H1 (cell line): ENCODE results near the gene TEX36. TPM values are rescaled to one million over a fixed set of nuclear protein-coding genes. Genes with fewer than 3 reads are reported as not detected.

Experiments used
- CTCF ChIA-PET: fragments of 300-600 bp; sonication (Branson Sonifier 250); formaldehyde crosslinking; loops from one replicate; lab custom pipeline; 2021; ENCODE audit not compliant: partially characterized antibody; lab: Charles Lee
- POLR2A ChIA-PET: fragments of 300-600 bp; sonication (Branson Sonifier 250); formaldehyde crosslinking; loops from one replicate; lab custom pipeline; 2021; ENCODE audit warnings: inconsistent platforms; ENCODE audit not compliant: partially characterized antibody; lab: Charles Lee
- DNase-seq, 2 experiments: peaks; one replicate each; pipeline versions ENCODE4 v3.0.0 to v3.0.0-alpha.2; 2010 to 2022; ENCODE audit warnings: low spot score in 2 of 2, low read depth in 1 of 2, mixed read lengths in 1 of 2
- FAIRE-seq: peaks from 2 replicates; lab custom pipeline; 2011; peaks lifted over from hg19 to GRCh38; lab: Jason Lieb, UNC
- H2AFZ ChIP-seq: 2 replicates; pipeline ENCODE4 v1.8.1; 2012; ENCODE audit warnings: low read length, inconsistent platforms
- H2AK5ac ChIP-seq: 2 replicates; pipeline ENCODE4 v1.6.1; 2013; ENCODE audit warnings: low read depth, low read length
- H2BK120ac ChIP-seq: replicated peaks from 2 replicates; pipeline ENCODE3; 2013; ENCODE audit warnings: low read depth, low read length, inconsistent platforms
- H2BK12ac ChIP-seq: 2 replicates; pipeline ENCODE4 v1.6.1; 2013; ENCODE audit warnings: low read depth, low read length
- H2BK15ac ChIP-seq: 2 replicates; pipeline ENCODE4 v1.6.1; 2013; ENCODE audit warnings: low read length
- H2BK20ac ChIP-seq: 2 replicates; pipeline ENCODE4 v1.6.1; 2013; ENCODE audit warnings: low read length
- H2BK5ac ChIP-seq: 2 replicates; pipeline ENCODE4 v1.6.1; 2013; ENCODE audit warnings: low read depth, low read length
- H3K14ac ChIP-seq: 2 replicates; pipeline ENCODE4 v1.6.1; 2013; ENCODE audit warnings: inconsistent platforms; ENCODE audit not compliant: insufficient read length
- H3K18ac ChIP-seq: 2 replicates; pipeline ENCODE4 v1.6.1; 2013; ENCODE audit warnings: low read length; ENCODE audit errors: extremely low read depth
- H3K23ac ChIP-seq: 2 replicates; pipeline ENCODE4 v1.6.1; 2013; ENCODE audit warnings: inconsistent platforms; ENCODE audit not compliant: insufficient read length
- H3K23me2 ChIP-seq: 2 replicates; pipeline ENCODE4 v1.6.1; 2013; ENCODE audit warnings: low read depth, low read length
- H3K27ac ChIP-seq: 2 replicates; pipeline ENCODE4 v1.6.1; 2011; ENCODE audit warnings: low read depth, low read length, inconsistent platforms
- H3K27me3 ChIP-seq, 4 experiments: replicated peaks in 1 of 4; 1 replicate in 1 of 4; 2 replicates in 3 of 4; pipeline versions ENCODE4 v1.6.1 to v1.8.1; 2011 to 2013; ENCODE audit warnings: low read length in 3 of 4, mild to moderate bottlenecking in 3 of 4, inconsistent platforms in 2 of 4, mixed read lengths in 2 of 4, moderate library complexity in 1 of 4; ENCODE audit not compliant: control insufficient read depth in 3 of 4, insufficient read depth in 3 of 4; ENCODE audit errors: extremely low read depth in 1 of 4
- H3K36me3 ChIP-seq, 4 experiments: 2 replicates each; pipeline versions ENCODE4 v1.6.1 to v1.8.1; 2011 to 2013; ENCODE audit warnings: mild to moderate bottlenecking in 4 of 4, low read length in 3 of 4, moderate library complexity in 2 of 4, control low read depth in 1 of 4, inconsistent platforms in 1 of 4; ENCODE audit not compliant: insufficient read depth in 4 of 4, control insufficient read depth in 2 of 4
- H3K4ac ChIP-seq: replicated peaks from 2 replicates; pipeline ENCODE3; 2013; ENCODE audit warnings: low read length, low read depth, mixed read lengths, inconsistent platforms; ENCODE audit not compliant: insufficient read length
- H3K4me1 ChIP-seq, 4 experiments: replicated peaks in 1 of 4; 1 replicate in 1 of 4; 2 replicates in 3 of 4; pipeline versions ENCODE4 v1.6.1 to v1.8.1; 2011 to 2013; ENCODE audit warnings: low read length in 3 of 4, inconsistent platforms in 2 of 4, mixed read lengths in 1 of 4; ENCODE audit not compliant: insufficient read depth in 4 of 4, control insufficient read depth in 3 of 4
- H3K4me2 ChIP-seq, 2 experiments: 2 replicates each; pipeline versions ENCODE4 v1.6.1 to v1.8.1; 2011 to 2013; ENCODE audit warnings: low read depth in 2 of 2, low read length in 2 of 2, control low read depth in 1 of 2, inconsistent platforms in 1 of 2, mild to moderate bottlenecking in 1 of 2; ENCODE audit not compliant: insufficient read depth in 1 of 2
- H3K4me3 ChIP-seq, 4 experiments: fragments of 200-600, 300-600 bp in 1 of 4; sonication (generic), shearing (Covaris generic), sonication (Bioruptor Twin) in 1 of 4; 2 replicates each; pipeline versions ENCODE4 v1.5.1 to v1.8.1; 2011 to 2016; ENCODE audit warnings: low read length in 4 of 4, low read depth in 3 of 4, control low read depth in 2 of 4, inconsistent platforms in 2 of 4, mild to moderate bottlenecking in 2 of 4, mixed read lengths in 1 of 4, moderate library complexity in 1 of 4; ENCODE audit not compliant: insufficient read depth in 2 of 4; ENCODE audit errors: extremely low read depth in 1 of 4
- H3K56ac ChIP-seq: replicated peaks from 2 replicates; pipeline ENCODE3; 2013; ENCODE audit warnings: low read depth, mild to moderate bottlenecking, mixed read lengths, low read length, inconsistent platforms; ENCODE audit not compliant: insufficient read length
- H3K79me1 ChIP-seq: 2 replicates; pipeline ENCODE4 v1.6.1; 2013; ENCODE audit warnings: low read depth, low read length, control low read depth
- H3K79me2 ChIP-seq, 2 experiments: 2 replicates each; pipeline versions ENCODE4 v1.6.1 to v1.8.1; 2012 to 2013; ENCODE audit warnings: low read length in 2 of 2, mild to moderate bottlenecking in 2 of 2, inconsistent platforms in 1 of 2; ENCODE audit not compliant: insufficient read depth in 2 of 2, control insufficient read depth in 1 of 2
- H3K9ac ChIP-seq, 4 experiments: replicated peaks in 1 of 4; 1 replicate in 1 of 4; 2 replicates in 3 of 4; pipeline versions ENCODE4 v1.6.1 to v1.8.1; 2011 to 2013; ENCODE audit warnings: low read depth in 3 of 4, low read length in 3 of 4, control low read depth in 2 of 4, mild to moderate bottlenecking in 2 of 4, moderate library complexity in 2 of 4, inconsistent platforms in 1 of 4; ENCODE audit errors: extremely low read depth in 1 of 4
- H3K9me3 ChIP-seq, 2 experiments: 2 replicates each; pipeline versions ENCODE4 v1.6.1 to v1.8.1; 2012 to 2013; ENCODE audit warnings: mild to moderate bottlenecking in 2 of 2, moderate library complexity in 2 of 2, control low read depth in 1 of 2, inconsistent platforms in 1 of 2, low read depth in 1 of 2, low read length in 1 of 2, mixed read lengths in 1 of 2; ENCODE audit not compliant: insufficient read depth in 2 of 2
- H4K20me1 ChIP-seq, 2 experiments: replicated peaks in 1 of 2; 2 replicates each; pipeline versions ENCODE3 to v1.8.1; 2011 to 2013; ENCODE audit warnings: inconsistent platforms in 2 of 2, low read length in 2 of 2, mild to moderate bottlenecking in 1 of 2; ENCODE audit not compliant: insufficient read depth in 2 of 2, control insufficient read depth in 1 of 2
- H4K5ac ChIP-seq: 2 replicates; pipeline ENCODE4 v1.6.1; 2013; ENCODE audit warnings: low read length, low read depth, mixed read lengths, inconsistent platforms; ENCODE audit not compliant: insufficient read length
- H4K8ac ChIP-seq: 2 replicates; pipeline ENCODE4 v1.8.0; 2013; ENCODE audit warnings: mild to moderate bottlenecking, moderate library complexity, low read length, inconsistent platforms; ENCODE audit not compliant: insufficient read depth; ENCODE audit errors: extremely low read depth
- H4K91ac ChIP-seq: replicated peaks from 2 replicates; pipeline ENCODE3; 2013; ENCODE audit warnings: low read length, mixed read lengths, inconsistent platforms; ENCODE audit not compliant: insufficient read length
- E2F6 ChIP-seq: IDR thresholded peaks from 2 replicates; pipeline ENCODE4 v1.6.1; 2012; ENCODE audit warnings: inconsistent platforms
- JUN ChIP-seq: IDR thresholded peaks from 2 replicates; pipeline ENCODE4 v1.6.1; 2011; ENCODE audit warnings: low read depth, mild to moderate bottlenecking, improper control_type of control experiment, low read length
- MAX ChIP-seq: IDR thresholded peaks from 2 replicates; pipeline ENCODE4 v1.6.1; 2012; ENCODE audit warnings: inconsistent platforms
- NRF1 ChIP-seq: IDR thresholded peaks from 2 replicates; pipeline ENCODE4 v1.6.1; 2011; ENCODE audit warnings: mild to moderate bottlenecking, low read depth, low read length, improper control_type of control experiment
- TEAD4 ChIP-seq: IDR thresholded peaks from 2 replicates; pipeline ENCODE4 v1.6.1; 2012; ENCODE audit warnings: low read depth, low read length, inconsistent platforms, mixed read lengths
- ZNF274 ChIP-seq: IDR thresholded peaks from 2 replicates; pipeline ENCODE4 v1.7.0; 2012; ENCODE audit warnings: low read length, borderline replicate concordance; ENCODE audit errors: extremely low read depth
- WGBS, 2 experiments: shearing (Covaris generic) in 1 of 2; methylation state at CpG; one replicate each; pipeline versions ENCODE4 v1.1.6 to v1.1.7; 2013 to 2015; ENCODE audit warnings: low lambda C conversion rate in 2 of 2, mixed read lengths in 2 of 2, inconsistent platforms in 1 of 2, low coverage in 1 of 2, missing lambda C conversion rate in 1 of 2; ENCODE audit not compliant: insufficient replicate concordance in 2 of 2, insufficient coverage in 1 of 2, insufficient read length in 1 of 2; ENCODE audit errors: extremely low coverage in 1 of 2, missing lambda C conversion rate in 1 of 2; 5-methylcytosine and 5-hydroxymethylcytosine counted together
- polyA plus RNA-seq, 7 experiments: library from polyadenylated mRNA; depleted of rRNA in 3 of 7; stranded (reverse) in 5 of 7; unstranded in 2 of 7; fragments of >200 nt in 5 of 7; fragments of 200-250 nt in 2 of 7; gene quantifications; 1 replicate in 5 of 7; 2 replicates in 1 of 7; 4 replicates in 1 of 7; pipeline versions ENCODE4 v1.2.1 to v1.2.3, GENCODE V29; 2011 to 2013; ENCODE audit warnings: missing spikeins in 2 of 7, mixed read lengths in 2 of 7
- total RNA-seq: library from RNA; stranded (reverse); fragmentation: NEBNext Ultra II Directional; extraction: Animal tissue kit (Norgen Biotek cat#: 25700); gene quantifications from 2 replicates; pipeline ENCODE4 v1.2.1, GENCODE V29; 2021

The TEX36 gene
- total and polyA plus RNA-seq, 2 of the 8 experiments (the other 6 are each of a cell fraction or from before 2014, with no cell fraction given): not detected

GRCh38 chr10:125693524-125693847 lies 10.5 kb upstream of the TEX36 start:
- no peak overlapping the region for H3K4me3 ChIP-seq
- H3K23ac ChIP-seq: no peak overlapping the region
- H3K9ac ChIP-seq: no peak overlapping the region
- no peak overlapping the region for H4K5ac ChIP-seq
- WGBS, 2 experiments: 83% methylated on average over 2 of the region's 2 CpGs; no CpG with 5 or more reads in 1 of the 2 experiments
- no peaks in the 10 kb centered on the region for H3K79me2 ChIP-seq
- no peaks in the 10 kb centered on the region for H3K4me1 ChIP-seq
- no peak overlapping the region for H3K18ac ChIP-seq
- H2BK15ac ChIP-seq: no peak overlapping the region
- no peak overlapping the region for H3K4ac ChIP-seq
- no peak overlapping the region for H3K4me2 ChIP-seq
- H3K23me2 ChIP-seq: no peaks in the 10 kb centered on the region
- H2AFZ ChIP-seq: peak overlapping the region; percentile 87
- no peak overlapping the region for H4K8ac ChIP-seq
- H2BK5ac ChIP-seq: no peak overlapping the region
- H2BK12ac ChIP-seq: no peak overlapping the region
- no peak overlapping the region for H2BK20ac ChIP-seq
- H3K9me3 ChIP-seq: no peaks in the 10 kb centered on the region
- H2BK120ac ChIP-seq: no peak overlapping the region
- FAIRE-seq (no peak), DNase-seq (no peak)
- H4K91ac ChIP-seq: no peak overlapping the region
- H2AK5ac ChIP-seq: no peak overlapping the region
- H3K36me3 ChIP-seq: no peaks in the 10 kb centered on the region; a peak in 1 of 8 replicates
- POLR2A ChIA-PET: no interaction called here
- CTCF ChIA-PET: no interaction called here
- no peak for TF ChIP-seq ZNF274
- TF ChIP-seq JUN: no peak
- no peak for TF ChIP-seq MAX
- no peak for TF ChIP-seq NRF1
- TF ChIP-seq TEAD4: no peak
- no peak for TF ChIP-seq E2F6
- no peaks in the 10 kb centered on the region; a peak in 1 of 7 replicates for H3K27me3 ChIP-seq
- H3K14ac ChIP-seq: no peak overlapping the region
- no peaks in the 10 kb centered on the region for H4K20me1 ChIP-seq
- H3K27ac ChIP-seq: no peak overlapping the region
- no peak overlapping the region for H3K56ac ChIP-seq
- H3K79me1 ChIP-seq: no peaks in the 10 kb centered on the region
